OCI-LY1 (cell line): Measurements from ENCODE around the gene MIA2.

Experiments
- EZH2 ChIP-seq: fragments of 200-600 bp; sonication (generic), shearing (Covaris generic); IDR thresholded peaks from 2 replicates; pipeline ENCODE4 v1.8.0; 2017; ENCODE audit warnings: borderline replicate concordance, mixed run types, mild to moderate bottlenecking, antibody characterized with exemption, low read length, moderate library complexity, mixed read lengths
- TF ChIP-seq, protein P1 (sequence below): fragments of 200-600 bp; sonication (generic), shearing (Covaris generic); IDR thresholded peaks from 2 replicates; pipeline ENCODE4 v1.5.1; 2017; ENCODE audit warnings: mild to moderate bottlenecking, antibody characterized with exemption, low read length, moderate library complexity, mixed read lengths

DNA sequence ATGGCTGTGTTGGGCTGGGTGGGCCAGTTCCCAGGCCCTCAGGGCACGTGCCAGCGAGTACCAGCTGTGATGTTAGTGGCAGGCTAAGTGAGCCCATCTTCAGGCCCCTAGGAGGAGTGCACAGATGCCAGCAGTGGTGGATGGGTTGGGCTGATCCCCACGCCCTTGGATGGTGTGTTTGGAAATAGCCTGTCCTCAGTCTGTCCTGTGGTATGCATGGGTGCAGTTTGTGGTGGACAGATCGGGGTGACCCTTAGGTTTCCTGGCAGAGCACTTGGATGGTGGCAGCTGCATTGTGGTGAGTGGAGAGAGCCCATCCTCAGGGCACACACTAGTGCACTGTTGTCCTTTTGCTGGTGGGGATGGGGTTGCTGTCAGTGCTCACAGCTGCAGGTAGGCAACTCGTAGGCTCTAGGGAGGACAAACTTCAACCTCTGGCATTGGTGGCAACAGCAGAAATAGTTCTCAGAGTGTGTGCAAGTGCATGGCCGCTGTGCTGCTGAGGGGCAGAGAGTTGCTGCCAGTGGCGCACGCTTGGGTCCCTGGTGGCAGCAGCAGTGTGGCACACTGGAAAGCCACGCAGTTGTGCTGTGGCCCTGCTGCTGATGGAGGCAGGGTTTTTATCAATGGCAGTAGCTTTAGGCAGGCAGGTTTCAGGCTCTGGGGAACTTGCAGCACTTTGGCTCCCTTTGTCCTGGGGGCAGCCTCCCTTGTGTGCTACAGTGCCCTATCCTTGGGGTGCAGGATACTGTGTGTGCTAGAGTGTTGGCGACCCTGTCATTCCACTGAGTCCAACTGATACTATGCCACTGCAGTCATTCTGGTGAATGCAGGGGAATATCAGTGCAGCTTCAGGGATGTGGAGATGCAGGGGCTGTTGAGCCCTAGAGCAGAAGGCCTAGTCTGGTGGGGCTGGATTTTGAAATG, 133.0 kb downstream of the MIA2 start:
- TF ChIP-seq, protein P1, sequence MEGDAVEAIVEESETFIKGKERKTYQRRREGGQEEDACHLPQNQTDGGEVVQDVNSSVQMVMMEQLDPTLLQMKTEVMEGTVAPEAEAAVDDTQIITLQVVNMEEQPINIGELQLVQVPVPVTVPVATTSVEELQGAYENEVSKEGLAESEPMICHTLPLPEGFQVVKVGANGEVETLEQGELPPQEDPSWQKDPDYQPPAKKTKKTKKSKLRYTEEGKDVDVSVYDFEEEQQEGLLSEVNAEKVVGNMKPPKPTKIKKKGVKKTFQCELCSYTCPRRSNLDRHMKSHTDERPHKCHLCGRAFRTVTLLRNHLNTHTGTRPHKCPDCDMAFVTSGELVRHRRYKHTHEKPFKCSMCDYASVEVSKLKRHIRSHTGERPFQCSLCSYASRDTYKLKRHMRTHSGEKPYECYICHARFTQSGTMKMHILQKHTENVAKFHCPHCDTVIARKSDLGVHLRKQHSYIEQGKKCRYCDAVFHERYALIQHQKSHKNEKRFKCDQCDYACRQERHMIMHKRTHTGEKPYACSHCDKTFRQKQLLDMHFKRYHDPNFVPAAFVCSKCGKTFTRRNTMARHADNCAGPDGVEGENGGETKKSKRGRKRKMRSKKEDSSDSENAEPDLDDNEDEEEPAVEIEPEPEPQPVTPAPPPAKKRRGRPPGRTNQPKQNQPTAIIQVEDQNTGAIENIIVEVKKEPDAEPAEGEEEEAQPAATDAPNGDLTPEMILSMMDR, result no peak
- TF ChIP-seq EZH2, result no peak
